Osteocyte (in vitro differentiated cells): ENCODE results near the gene AADACL4. TPM values are rescaled to one million over a fixed set of nuclear protein-coding genes. Genes with fewer than 3 reads are reported as not detected.

Experiments
- DNase-seq: peaks from one replicate; pipeline ENCODE4 v3.0.0; 2021; ENCODE audit warnings: mixed read lengths; ENCODE audit not compliant: unreplicated experiment; ENCODE audit errors: extremely low spot score
- H3K27ac Mint-ChIP-seq: one replicate; pipeline ENCODE4 v1.8.0; 2021; ENCODE audit warnings: mild to moderate bottlenecking, mixed read lengths; ENCODE audit not compliant: unreplicated experiment
- H3K27me3 Mint-ChIP-seq: one replicate; pipeline ENCODE4 v1.8.0; 2021; ENCODE audit warnings: mixed read lengths; ENCODE audit not compliant: unreplicated experiment
- H3K36me3 Mint-ChIP-seq: one replicate; pipeline ENCODE4 v1.8.0; 2021; ENCODE audit warnings: mixed read lengths; ENCODE audit not compliant: unreplicated experiment
- H3K4me1 Mint-ChIP-seq: one replicate; pipeline ENCODE4 v1.8.0; 2021; ENCODE audit warnings: mixed read lengths; ENCODE audit not compliant: unreplicated experiment
- H3K4me3 Mint-ChIP-seq: one replicate; pipeline ENCODE4 v1.8.0; 2021; ENCODE audit warnings: mild to moderate bottlenecking, moderate library complexity, mixed read lengths; ENCODE audit not compliant: unreplicated experiment
- H3K9me3 Mint-ChIP-seq: one replicate; pipeline ENCODE4 v1.8.0; 2021; ENCODE audit warnings: mixed read lengths; ENCODE audit not compliant: unreplicated experiment
- CTCF ChIP-seq: fragments of 200-600 bp; sonication (generic); IDR thresholded peaks from 2 replicates; pipeline ENCODE4 v1.5.0; 2021; ENCODE audit warnings: antibody characterized with exemption, mild to moderate bottlenecking, moderate library complexity
- total RNA-seq: library from RNA; stranded (reverse); gene quantifications from 2 replicates; pipeline ENCODE4 v1.2.1, GENCODE V29; 2021

The AADACL4 gene
- total RNA-seq, 1 donor from 2014 or later, result not detected

GRCh38 chr1:12613180-12613579 is 30.7 kb upstream of the AADACL4 start:
- H3K4me1 Mint-ChIP-seq, result peaks cover 36% of the 10 kb centered on the region
- H3K9me3 Mint-ChIP-seq, result no peaks in the 10 kb centered on the region
- no peak overlapping the region for H3K4me3 Mint-ChIP-seq
- peaks cover 23% of the 10 kb centered on the region for H3K36me3 Mint-ChIP-seq
- TF ChIP-seq CTCF, result no peak
- no peak overlapping the region for H3K27ac Mint-ChIP-seq
- H3K27me3 Mint-ChIP-seq, result peaks cover 4% of the 10 kb centered on the region
- DNase-seq, result no peak

- TF ChIP-seq CTCF, result no peak
- no peak for DNase-seq
- H3K4me1 Mint-ChIP-seq, result peaks cover 48% of the 10 kb centered on the region
- H3K27ac Mint-ChIP-seq, result no peak overlapping the region
- peaks cover 23% of the 10 kb centered on the region for H3K36me3 Mint-ChIP-seq
- peak overlapping the region; percentile 88 for H3K4me3 Mint-ChIP-seq
- no peaks in the 10 kb centered on the region for H3K9me3 Mint-ChIP-seq
- H3K27me3 Mint-ChIP-seq, result peaks cover 4% of the 10 kb centered on the region
These were observed 29.3 kb upstream of the AADACL4 start for GRCh38 chr1:12614402-12615158.

- Mint-ChIP-seq H3K27ac (peak overlapping the region; percentile 79), H3K4me1 (peaks cover 55% of the 10 kb centered on the region)
These were observed 28.6 kb upstream of the AADACL4 start for GRCh38 chr1:12615159-12615864.

GRCh38 chr1:12615865-12616708 is 27.8 kb upstream of the AADACL4 start:
- Mint-ChIP-seq H3K27ac (peak overlapping the region; percentile 79), H3K9me3 (no peaks in the 10 kb centered on the region), H3K36me3 (peaks cover 16% of the 10 kb centered on the region), H3K4me1 (peaks cover 58% of the 10 kb centered on the region), H3K4me3 (peak overlapping the region; percentile 88), H3K27me3 (peaks cover 4% of the 10 kb centered on the region)
- no peak for TF ChIP-seq CTCF
- DNase-seq, result no peak

More at GRCh38 chr1:12615159-12615864, 28.6 kb upstream of the AADACL4 start:
- Mint-ChIP-seq H3K27me3 (peaks cover 4% of the 10 kb centered on the region), H3K4me3 (peak overlapping the region; percentile 88), H3K36me3 (peaks cover 21% of the 10 kb centered on the region), H3K9me3 (no peaks in the 10 kb centered on the region)
- no peak for TF ChIP-seq CTCF
- DNase-seq, result no peak
